K562 (cell line): Measurements from ENCODE around the gene SHTN1. TPM values are rescaled to one million over a fixed set of nuclear protein-coding genes. Genes with fewer than 3 reads are reported as not detected.

ENCODE experiments used
- CC2D1A ChIP-seq: fragments of 450-650 bp; IDR thresholded peaks from 2 replicates; pipeline ENCODE4 v1.6.1; 2017; ENCODE audit warnings: mild to moderate bottlenecking
- CEBPG ChIP-seq, 3 experiments: fragments of 200-800 bp in 1 of 3; sonication (Bioruptor generic) in 1 of 3; sonication (generic) in 1 of 3; formaldehyde crosslinking in 1 of 3; IDR thresholded peaks in 2 of 3; conservative IDR thresholded peaks in 1 of 3; 2 replicates each; pipeline versions ENCODE4 v1.6.1 to v1.8.0; 2016 to 2022; ENCODE audit warnings: missing compliant biosample characterization in 2 of 3, missing genetic modification characterization in 2 of 3, mild to moderate bottlenecking in 1 of 3, missing genetic modification reagents in 1 of 3
- CTCFL ChIP-seq: IDR thresholded peaks from 2 replicates; pipeline ENCODE4 v1.6.1; 2011; ENCODE audit warnings: borderline replicate concordance, low read depth, mild to moderate bottlenecking, moderate library complexity, low read length; ENCODE audit not compliant: insufficient read depth, poor library complexity, severe bottlenecking
- DMBX1 ChIP-seq: fragments of 250-450 bp; sonication (Bioruptor Pico); IDR thresholded peaks from 2 replicates; pipeline ENCODE4 v1.8.0; 2022; ENCODE audit warnings: inconsistent platforms, mild to moderate bottlenecking, moderate library complexity, borderline replicate concordance
- E4F1 ChIP-seq: fragments of 250-450 bp; sonication (Bioruptor Pico); IDR thresholded peaks from 2 replicates; pipeline ENCODE4 v1.5.0; 2021; ENCODE audit warnings: mild to moderate bottlenecking, borderline replicate concordance
- HMGN3 ChIP-seq: IDR thresholded peaks from 2 replicates; pipeline ENCODE4 v1.6.1; 2011; ENCODE audit warnings: borderline replicate concordance, low read depth, mild to moderate bottlenecking, mixed read lengths, low read length; ENCODE audit not compliant: insufficient read length; ENCODE audit errors: extremely low read depth
- HNRNPH1 ChIP-seq: fragments of 200-400 bp; formaldehyde crosslinking; optimal IDR thresholded peaks from 2 replicates; pipeline ENCODE3; 2017; ENCODE audit warnings: low read depth, mild to moderate bottlenecking, low read length, moderate library complexity
- L3MBTL2 ChIP-seq: fragments of 450-650 bp; IDR thresholded peaks from 2 replicates; pipeline ENCODE4 v1.6.1; 2016; ENCODE audit warnings: mild to moderate bottlenecking, moderate library complexity
- MAFF ChIP-seq: IDR thresholded peaks from 2 replicates; pipeline ENCODE4 v1.6.1; 2012; ENCODE audit warnings: low read length, improper control_type of control experiment
- NFE2L1 ChIP-seq: fragments of 450-650 bp; IDR thresholded peaks from 2 replicates; pipeline ENCODE4 v1.6.1; 2016; ENCODE audit warnings: missing genetic modification characterization, low read depth, mild to moderate bottlenecking, missing compliant biosample characterization, moderate library complexity, borderline replicate concordance
- SIX5 ChIP-seq, 2 experiments: IDR thresholded peaks; 2 replicates each; pipeline ENCODE4 v1.6.1; 2011; ENCODE audit warnings: low read length in 2 of 2, borderline replicate concordance in 1 of 2, low read depth in 1 of 2, mild to moderate bottlenecking in 1 of 2, moderate library complexity in 1 of 2; ENCODE audit not compliant: insufficient read depth in 1 of 2
- TAL1 ChIP-seq: fragments of 450-650 bp; IDR thresholded peaks from 2 replicates; pipeline ENCODE4 v1.6.1; 2016; ENCODE audit warnings: mild to moderate bottlenecking
- TSHZ1 ChIP-seq: fragments of 250-450 bp; sonication (Bioruptor Pico); IDR thresholded peaks from 2 replicates; pipeline ENCODE4 v1.4.0; 2020; ENCODE audit warnings: mild to moderate bottlenecking, moderate library complexity
- U2AF2 ChIP-seq: fragments of 200-400 bp; formaldehyde crosslinking; optimal IDR thresholded peaks from 2 replicates; pipeline ENCODE3; 2017; ENCODE audit warnings: low read depth, mild to moderate bottlenecking, low read length
- ZNF696 ChIP-seq: fragments of 250-450 bp; sonication (Bioruptor Pico); conservative IDR thresholded peaks from 2 replicates; pipeline ENCODE4 v1.4.0; 2020; ENCODE audit warnings: mild to moderate bottlenecking, moderate library complexity
- ZNF740 ChIP-seq, 3 experiments: fragments of 200-800 bp in 1 of 3; sonication (Bioruptor generic) in 1 of 3; sonication (generic) in 1 of 3; formaldehyde crosslinking in 1 of 3; IDR thresholded peaks; 2 replicates each; pipeline versions ENCODE4 v1.6.1 to v1.8.0; 2016 to 2022; ENCODE audit warnings: mild to moderate bottlenecking in 2 of 3, missing compliant biosample characterization in 2 of 3, missing genetic modification characterization in 2 of 3, missing genetic modification reagents in 1 of 3
- polyA plus RNA-seq, 8 experiments: library from polyadenylated mRNA; depleted of rRNA in 4 of 8; stranded (reverse) in 5 of 8; unstranded in 3 of 8; fragments of >200 nt; fragmentation: Nextera tagmentation in 2 of 8; fragmentation: Illumina TruSeq in 1 of 8; extraction: Ambion mirVana in 2 of 8; extraction: Trizol in 1 of 8; gene quantifications; 2 replicates each; pipeline versions ENCODE4 v1.2.1 to v1.2.3, GENCODE V29; 2011 to 2014; ENCODE audit warnings: inconsistent platforms in 1 of 8, missing spikeins in 1 of 8
- total RNA-seq, 7 experiments: library from RNA; depleted of rRNA in 6 of 7; stranded (reverse); fragments of >200 nt in 6 of 7; fragmentation: Illumina TruSeq in 2 of 7; extraction: Trizol in 2 of 7; gene quantifications; 2 replicates each; pipeline versions ENCODE4 v1.2.1 to v1.2.3, GENCODE V29; 2011 to 2021; ENCODE audit warnings: low replicate concordance in 1 of 7

Gene SHTN1
- total and polyA plus RNA-seq, 9 of the 15 experiments (the other 6 are each of a cell fraction or from before 2014, with no cell fraction given), result 5.4 to 21.3 (median 13.3) TPM

GRCh38 chr10:116970050-116970449, 34.9 kb downstream of the SHTN1 start (continued):
- TF ChIP-seq CTCFL (no peak), TAL1 (no peak), SIX5 (IDR thresholded peaks at IDR 0.05; ENCODE audit: borderline replicate concordance in 1 of 2, insufficient read depth in 1 of 2, low read depth in 1 of 2, low read length in 2 of 2) (no peak), U2AF2 (no peak), HMGN3 (no peak), ZNF740 (CRISPR knock-in tag; IDR thresholded peaks at IDR 0.05) (no peak), ZNF740 (tag; IDR thresholded peaks at IDR 0.05) (no peak), CC2D1A (no peak), MAFF (peak; percentile 24; the same call in 1 of the 2 replicates), L3MBTL2 (no peak), DMBX1 (no peak), ZNF696 (CRISPR knock-in tag) (no peak), HNRNPH1 (no peak), E4F1 (CRISPR knock-in tag) (no peak), NFE2L1 (peak; percentile 48; the same call in 1 of the 2 replicates), TSHZ1 (CRISPR knock-in tag) (no peak), CEBPG (CRISPR knock-in tag; IDR thresholded peaks at IDR 0.05) (no peak), CEBPG (tag; conservative IDR thresholded peaks at IDR 0.05 in 1 of 2, IDR thresholded peaks at IDR 0.05 in 1 of 2) (no peak)
